Heart right ventricle (tissue), 16 donors: ENCODE measurements around the gene RANBP3. TPM values are rescaled to one million over a fixed set of nuclear protein-coding genes. Genes with fewer than 3 reads are reported as not detected.
"Not testable (repeated sequence)": the region's sequence is repeated elsewhere in the genome, so short reads cannot be mapped to it uniquely, and the experiment has no call there.

Experiments
- ATAC-seq, 8 donors: fragments of 200-7000 bp; cut with Tn5 transposase; one replicate each; pipeline ENCODE4 v1.9.1; 2020; ENCODE audit warnings: mild to moderate bottlenecking in 8 of 8, moderate library complexity in 8 of 8, moderate number of reproducible peaks in 1 of 8
- DNase-seq, 2 donors: peaks; one replicate each; pipeline ENCODE4 v3.0.0-alpha.2; 2020
- H3K27ac ChIP-seq, 10 donors: fragments of 200-600 bp; sonication (generic) in 2 of 10; one replicate each; pipeline versions ENCODE4 v1.5.0 to v1.8.0; 2020 to 2022; ENCODE audit warnings: mild to moderate bottlenecking in 3 of 10
- H3K27me3 ChIP-seq, 7 donors: fragments of 200-600 bp; one replicate each; pipeline ENCODE4 v1.8.0; 2021 to 2022; ENCODE audit warnings: mild to moderate bottlenecking in 2 of 7
- H3K36me3 ChIP-seq, 9 donors: fragments of 200-600 bp; sonication (generic) in 1 of 9; one replicate each; pipeline versions ENCODE4 v1.5.0 to v1.8.0; 2020 to 2022; ENCODE audit warnings: mild to moderate bottlenecking in 2 of 9
- H3K4me1 ChIP-seq, 9 donors: fragments of 200-600 bp; sonication (generic) in 1 of 9; one replicate each; pipeline versions ENCODE4 v1.5.0 to v1.8.0; 2020 to 2022; ENCODE audit warnings: mild to moderate bottlenecking in 4 of 9
- H3K4me3 ChIP-seq, 10 donors: fragments of 200-600 bp; sonication (generic) in 2 of 10; one replicate each; pipeline versions ENCODE4 v1.5.0 to v1.8.0; 2020 to 2022; ENCODE audit warnings: mild to moderate bottlenecking in 7 of 10, moderate library complexity in 2 of 10
- H3K9me3 ChIP-seq, 11 donors: fragments of 200-600 bp in 10 of 11; sonication (generic) in 2 of 11; one replicate each; pipeline versions ENCODE4 v1.5.0 to v1.8.0; 2013 to 2022; ENCODE audit warnings: mild to moderate bottlenecking in 2 of 11, control low read depth in 1 of 11, moderate library complexity in 1 of 11
- WGBS, 2 donors: extraction: QIAGEN DNeasy Blood & Tissue Kit; methylation state at CpG; one replicate each; pipeline ENCODE4 v1.1.7; 2013; ENCODE audit warnings: inconsistent platforms in 1 of 2; 5-methylcytosine and 5-hydroxymethylcytosine counted together
- intact Hi-C, 10 donors: fragments of 100-400 bp; cut with DNase I; formaldehyde crosslinking; loops; one replicate each; pipeline versions ENCODE4 v1.11.1 to v1.14.2; 2022
- polyA plus RNA-seq, 2 donors: library from polyadenylated mRNA; stranded (reverse); fragments of 200-250 nt; gene quantifications; one replicate each; pipeline ENCODE4 v1.2.3, GENCODE V29; 2013
- total RNA-seq, 10 donors: library from RNA; stranded (reverse); fragmentation: NEBNext Ultra II Directional in 3 of 10; extraction: Animal tissue kit (Norgen Biotek cat#: 25700) in 3 of 10; gene quantifications; one replicate each; pipeline versions ENCODE4 v1.2.1 to v1.2.4, GENCODE V29; 2021 to 2023
- TF ChIP-seq, protein P1 (sequence below), 9 donors: fragments of 200-600 bp; sonication (generic) in 2 of 9; IDR thresholded peaks; one replicate each; pipeline versions ENCODE4 v1.5.0 to v1.8.0; 2021 to 2022; ENCODE audit warnings: antibody characterized with exemption in 9 of 9, mild to moderate bottlenecking in 5 of 9, moderate library complexity in 1 of 9
- donor health status: Arrhythmogenic right ventricular cardiomyopathy.
- donor health status: ischemic (EF 13 %, LVEDD 7.1; RV severe dilation, severe dysfunction).
- donor health status: healthy with polysubstance abuse.
- donor health status: DM: no; HTN: yes; CAD: no.
- donor health status: DM: no; HTN: no; CAD: no.
- donor health status: ischemic (EF 25% LVEDD 6.9; RV normal size, moderate dysfunction).
- donor health status: ischemic (EF 25% LVEDD 5.7; RV mildly dilated, moderate dysfunction).
- donor health status: healthy.
- donor health status: DM: yes; HTN: yes; CAD: no.
- donor health status: Ischemic cardiomyopathy.
- donor health status: ischemic (EF 35%, LVEDD 5.7; RV mildly dilated, moderate dysfunction).
- donor health status: nonischemic (EF 11% LVEDD 7.7; RV severe dilation, severe dysfunction).
- donor health status: DM: yes; HTN: yes; CAD: no.
- donor health status: PGD.
- donor health status: ischemic (EF 29% LVEDD 5.4; RV normal size, mild dysfunction).
- donor health status: nonischemic (EF 23%, LVEDD 6.1; RV moderate dilation, normal function).

The RANBP3 gene
- total and polyA plus RNA-seq, 12 donors, result 29.5 to 76.1 (median 63.0) TPM

DNA sequence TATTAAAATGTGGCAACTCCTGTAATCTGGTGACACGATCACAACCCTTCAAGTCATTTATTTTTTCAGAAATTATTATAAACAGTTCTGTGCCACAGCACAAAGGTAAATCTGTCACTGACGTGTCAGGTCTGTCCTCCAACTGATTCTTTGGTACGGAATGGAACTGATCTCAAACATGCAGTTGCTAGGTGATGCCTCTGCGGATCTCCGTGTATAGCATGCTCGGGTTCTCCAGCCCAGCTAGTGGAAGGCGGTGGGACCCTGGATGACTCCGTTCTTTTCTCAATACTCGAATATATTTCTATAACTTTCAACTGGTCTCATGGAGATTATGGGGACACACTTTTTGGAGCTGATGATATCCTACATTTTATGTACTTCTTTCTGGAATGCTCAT is 11.0 kb downstream of the RANBP3 start:
- ATAC-seq (peak in 2 of 8 donors; percentile 28 to 56), DNase-seq (no peak)
- Histone ChIP-seq H3K4me3 (no peak overlapping the region), H3K36me3 (peaks cover 0 to 30% (median 0%) of the 10 kb centered on the region in 9 donors), H3K4me1 (peaks cover 29 to 98% (median 82%) of the 10 kb centered on the region in 9 donors), H3K9me3 (no peaks in the 10 kb centered on the region), H3K27ac (peak overlapping the region in 9 of 10 donors; percentile 39 to 77 (median 67)), H3K27me3 (no peaks in the 10 kb centered on the region)
- intact Hi-C loops, result no loop called here
- TF ChIP-seq, protein P1, sequence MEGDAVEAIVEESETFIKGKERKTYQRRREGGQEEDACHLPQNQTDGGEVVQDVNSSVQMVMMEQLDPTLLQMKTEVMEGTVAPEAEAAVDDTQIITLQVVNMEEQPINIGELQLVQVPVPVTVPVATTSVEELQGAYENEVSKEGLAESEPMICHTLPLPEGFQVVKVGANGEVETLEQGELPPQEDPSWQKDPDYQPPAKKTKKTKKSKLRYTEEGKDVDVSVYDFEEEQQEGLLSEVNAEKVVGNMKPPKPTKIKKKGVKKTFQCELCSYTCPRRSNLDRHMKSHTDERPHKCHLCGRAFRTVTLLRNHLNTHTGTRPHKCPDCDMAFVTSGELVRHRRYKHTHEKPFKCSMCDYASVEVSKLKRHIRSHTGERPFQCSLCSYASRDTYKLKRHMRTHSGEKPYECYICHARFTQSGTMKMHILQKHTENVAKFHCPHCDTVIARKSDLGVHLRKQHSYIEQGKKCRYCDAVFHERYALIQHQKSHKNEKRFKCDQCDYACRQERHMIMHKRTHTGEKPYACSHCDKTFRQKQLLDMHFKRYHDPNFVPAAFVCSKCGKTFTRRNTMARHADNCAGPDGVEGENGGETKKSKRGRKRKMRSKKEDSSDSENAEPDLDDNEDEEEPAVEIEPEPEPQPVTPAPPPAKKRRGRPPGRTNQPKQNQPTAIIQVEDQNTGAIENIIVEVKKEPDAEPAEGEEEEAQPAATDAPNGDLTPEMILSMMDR (IDR thresholded peaks at IDR 0.05), result no peak
- 61 to 72% methylated on average over 9 of the region's 9 CpGs for WGBS, 2 donors

- Histone ChIP-seq H3K4me1 (peaks cover 36 to 98% (median 89%) of the 10 kb centered on the region in 9 donors), H3K36me3 (peaks cover 0 to 23% (median 0%) of the 10 kb centered on the region in 9 donors), H3K27ac (peak overlapping the region; percentile 23 to 77 (median 64)), H3K27me3 (no peaks in the 10 kb centered on the region), H3K9me3 (no peaks in the 10 kb centered on the region), H3K4me3 (no peak overlapping the region)
- intact Hi-C loops, result no loop called here
- TF ChIP-seq, protein P1 (IDR thresholded peaks at IDR 0.05), result no peak
- DNase-seq, result no peak
- ATAC-seq, result peak in 7 of 8 donors; percentile 7 to 55 (median 21)
- 36 to 38% methylated on average over 8 of the region's 8 CpGs for WGBS, 2 donors
Observed at GRCh38 chr19:5966215-5966614, 11.7 kb downstream of the RANBP3 start.

DNA sequence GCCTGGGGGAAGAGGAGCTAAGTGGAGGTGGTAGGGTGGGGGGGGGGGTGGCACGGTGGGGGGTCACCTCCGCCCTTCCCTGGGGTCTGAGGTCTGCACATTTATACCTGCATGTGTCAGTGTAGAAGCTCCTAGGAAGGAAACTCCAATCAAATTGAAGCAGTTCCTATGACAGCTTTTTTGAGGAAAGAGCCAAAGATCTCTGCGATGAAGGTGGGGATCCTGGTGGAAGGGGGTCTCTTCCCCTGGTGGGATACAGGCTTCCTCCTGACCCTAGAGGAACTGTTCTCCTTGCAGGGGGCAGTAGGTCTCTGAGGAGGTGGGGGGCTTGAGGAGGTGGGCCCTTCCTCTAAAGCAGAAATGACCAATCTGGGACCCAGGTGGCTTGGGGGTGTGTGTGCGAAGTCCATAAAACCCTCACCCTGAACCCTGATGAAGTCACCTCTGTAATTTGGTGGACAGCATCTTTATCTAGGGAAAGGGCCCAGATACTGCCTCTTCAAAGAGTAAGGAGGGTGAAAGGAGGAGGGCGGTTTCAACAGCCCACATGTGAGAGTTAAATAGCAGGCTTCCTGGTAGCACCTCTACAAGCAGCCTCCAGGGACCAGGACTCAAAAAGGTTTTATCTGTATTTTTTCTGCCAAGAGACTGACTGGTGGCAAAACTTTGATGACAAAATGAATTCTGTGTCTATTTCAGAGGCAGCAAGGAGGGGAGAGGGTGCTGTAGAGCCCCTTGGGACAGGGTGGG is 12.9 kb downstream of the RANBP3 start:
- H3K27ac ChIP-seq, result peak overlapping the region in 4 of 10 donors; percentile 10 to 73 (median 45)
- H3K36me3 ChIP-seq, result peaks cover 0 to 19% (median 0%) of the 10 kb centered on the region in 9 donors
- intact Hi-C loops, result loop anchor here in 1 of 10 donors (5.0 kb wide), 1 partner anchor 58 kb away; no protein-coding TSS in a partner anchor
- WGBS, 2 donors, result 79 to 89% methylated on average over 5 of the region's 5 CpGs
- no peak for DNase-seq
- no peaks in the 10 kb centered on the region for H3K27me3 ChIP-seq
- no peak overlapping the region for H3K4me3 ChIP-seq
- no peak for ATAC-seq
- no peaks in the 10 kb centered on the region for H3K9me3 ChIP-seq
- peaks cover 46 to 100% (median 98%) of the 10 kb centered on the region in 9 donors for H3K4me1 ChIP-seq
- TF ChIP-seq, protein P1 (IDR thresholded peaks at IDR 0.05), result no peak

DNA sequence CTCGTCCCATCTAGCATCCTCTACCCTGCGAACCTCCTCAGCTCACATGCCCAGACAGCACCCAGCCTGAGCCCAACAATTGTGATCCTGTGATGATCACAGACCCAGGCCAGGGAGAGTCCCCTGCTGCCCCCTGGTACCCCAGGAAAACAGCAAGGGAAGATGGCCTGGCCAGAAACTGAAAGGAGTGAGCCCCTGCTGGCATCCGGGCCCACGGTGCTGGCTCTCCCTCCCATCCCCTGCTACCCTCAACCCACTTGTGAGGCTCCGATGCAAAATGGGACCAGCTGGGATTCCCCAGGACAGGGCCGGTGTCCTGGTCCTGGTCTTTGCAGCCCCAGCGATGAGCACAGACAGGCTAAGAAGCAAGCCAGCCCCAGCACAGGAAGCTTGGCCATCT is 14.1 kb downstream of the RANBP3 start:
- Histone ChIP-seq H3K27me3 (no peaks in the 10 kb centered on the region), H3K4me1 (peaks cover 49 to 100% (median 97%) of the 10 kb centered on the region in 9 donors), H3K9me3 (no peaks in the 10 kb centered on the region), H3K27ac (peak overlapping the region in 5 of 10 donors; percentile 38 to 78 (median 68)), H3K36me3 (peaks cover 0 to 11% (median 0%) of the 10 kb centered on the region in 9 donors), H3K4me3 (no peak overlapping the region)
- WGBS, 2 donors, result 90% methylated on average over 7 of the region's 7 CpGs
- TF ChIP-seq, protein P1 (IDR thresholded peaks at IDR 0.05), result no peak
- ATAC-seq (no peak), DNase-seq (no peak)
- intact Hi-C loops, result loop anchor here in 1 of 10 donors (5.0 kb wide), 1 partner anchor 57 kb away; no protein-coding TSS in a partner anchor

GRCh38 chr19:5963259-5963658 is 14.7 kb downstream of the RANBP3 start:
- peak overlapping the region in 4 of 10 donors; percentile 38 to 78 (median 69) for H3K27ac ChIP-seq
- not testable (repeated sequence) for DNase-seq
- 90% methylated on average over 6 of the region's 6 CpGs for WGBS, 2 donors

More at GRCh38 chr19:5963259-5963658, 14.7 kb downstream of the RANBP3 start:
- peaks cover 43 to 100% (median 92%) of the 10 kb centered on the region in 9 donors for H3K4me1 ChIP-seq
- H3K4me3 ChIP-seq, H3K27me3 ChIP-seq, ATAC-seq, H3K9me3 ChIP-seq: not testable (repeated sequence)
- intact Hi-C loops, result loop anchor here in 1 of 10 donors (5.0 kb wide), 1 partner anchor 56 kb away; no protein-coding TSS in a partner anchor
- H3K36me3 ChIP-seq, result peaks cover 0 to 15% (median 0%) of the 10 kb centered on the region in 9 donors
